OCI-LY3 (cell line): ENCODE measurements around the gene RNF38.
"Not testable (repeated sequence)": the region's sequence is repeated elsewhere in the genome, so short reads cannot be mapped to it uniquely, and the experiment has no call there.

Source experiments
- H2AFZ ChIP-seq: fragments of 200-600, 300-600 bp; shearing (Covaris generic); 2 replicates; pipeline ENCODE4 v1.6.0; 2014; ENCODE audit warnings: antibody characterized with exemption, low read depth, low read length
- H3K27ac ChIP-seq: fragments of 200-600, 300-600 bp; sonication (generic); 2 replicates; pipeline ENCODE4 v1.5.1; 2014; ENCODE audit warnings: mild to moderate bottlenecking, low read length, moderate library complexity, mixed read lengths
- H3K27me3 ChIP-seq: fragments of 200-600, 300-600 bp; sonication (generic); 2 replicates; pipeline ENCODE4 v1.6.1; 2014; ENCODE audit warnings: low read depth, low read length, mixed read lengths
- H3K36me3 ChIP-seq: fragments of 200-600, 300-600 bp; sonication (generic); replicated peaks from 2 replicates; pipeline ENCODE3; 2014; ENCODE audit warnings: low read depth, low read length, mixed read lengths
- H3K4me1 ChIP-seq: fragments of 300-600, 200-600 bp; sonication (generic); 2 replicates; pipeline ENCODE4 v1.6.1; 2014; ENCODE audit warnings: low read length, mixed read lengths
- H3K4me2 ChIP-seq: fragments of 200-600, 300-600 bp; sonication (generic); 2 replicates; pipeline ENCODE4 v1.6.1; 2014; ENCODE audit warnings: low read length, mixed read lengths
- H3K4me3 ChIP-seq: fragments of 300-600, 200-600 bp; sonication (generic); 2 replicates; pipeline ENCODE4 v1.5.1; 2014; ENCODE audit warnings: antibody characterized with exemption, mild to moderate bottlenecking, low read length, moderate library complexity
- H3K79me2 ChIP-seq: fragments of 300-600, 200-600 bp; shearing (Covaris generic); 2 replicates; pipeline ENCODE4 v1.6.1; 2014; ENCODE audit warnings: mild to moderate bottlenecking, low read length, mixed read lengths
- H3K9ac ChIP-seq: fragments of 300-600, 200-600 bp; shearing (Covaris generic); 2 replicates; pipeline ENCODE4 v1.6.0; 2014; ENCODE audit warnings: mild to moderate bottlenecking, low read length, moderate library complexity
- H3K9me3 ChIP-seq: fragments of 200-600, 300-600 bp; shearing (Covaris generic); 2 replicates; pipeline ENCODE4 v1.6.1; 2014; ENCODE audit warnings: low read length, mixed read lengths; ENCODE audit not compliant: insufficient read depth
- H4K20me1 ChIP-seq: fragments of 200-600, 300-600 bp; sonication (generic); 2 replicates; pipeline ENCODE4 v1.6.1; 2016; ENCODE audit warnings: low read length, mixed read lengths; ENCODE audit not compliant: insufficient read depth
- EZH2phosphoT487 ChIP-seq: fragments of 200-600 bp; shearing (Covaris generic); IDR thresholded peaks from 2 replicates; pipeline ENCODE4 v1.6.1; 2018; ENCODE audit warnings: antibody characterized with exemption, mixed run types, low read depth
- TF ChIP-seq, protein P1 (sequence below): fragments of 200-600, 300-600 bp; sonication (generic); IDR thresholded peaks from 2 replicates; pipeline ENCODE4 v1.5.1; 2014; ENCODE audit warnings: antibody characterized with exemption, low read length, low read depth

Gene RNF38

GRCh38 chr9:36399980-36400331, at the start of gene RNF38:
TSS of gene RNF38 (minus strand) at chr9:36400269. CDS start at chr9:36400108, 161 bp downstream.
- H4K20me1 ChIP-seq = peaks cover 26% of the 10 kb centered on the region
- H3K36me3 ChIP-seq = no peaks in the 10 kb centered on the region
- H3K9me3 ChIP-seq = no peaks in the 10 kb centered on the region
- peak within 1 kb of the TSS; percentile 81 for H3K4me3 ChIP-seq
- H3K27me3 ChIP-seq = no peaks in the 10 kb centered on the region
- TF ChIP-seq, protein P1, sequence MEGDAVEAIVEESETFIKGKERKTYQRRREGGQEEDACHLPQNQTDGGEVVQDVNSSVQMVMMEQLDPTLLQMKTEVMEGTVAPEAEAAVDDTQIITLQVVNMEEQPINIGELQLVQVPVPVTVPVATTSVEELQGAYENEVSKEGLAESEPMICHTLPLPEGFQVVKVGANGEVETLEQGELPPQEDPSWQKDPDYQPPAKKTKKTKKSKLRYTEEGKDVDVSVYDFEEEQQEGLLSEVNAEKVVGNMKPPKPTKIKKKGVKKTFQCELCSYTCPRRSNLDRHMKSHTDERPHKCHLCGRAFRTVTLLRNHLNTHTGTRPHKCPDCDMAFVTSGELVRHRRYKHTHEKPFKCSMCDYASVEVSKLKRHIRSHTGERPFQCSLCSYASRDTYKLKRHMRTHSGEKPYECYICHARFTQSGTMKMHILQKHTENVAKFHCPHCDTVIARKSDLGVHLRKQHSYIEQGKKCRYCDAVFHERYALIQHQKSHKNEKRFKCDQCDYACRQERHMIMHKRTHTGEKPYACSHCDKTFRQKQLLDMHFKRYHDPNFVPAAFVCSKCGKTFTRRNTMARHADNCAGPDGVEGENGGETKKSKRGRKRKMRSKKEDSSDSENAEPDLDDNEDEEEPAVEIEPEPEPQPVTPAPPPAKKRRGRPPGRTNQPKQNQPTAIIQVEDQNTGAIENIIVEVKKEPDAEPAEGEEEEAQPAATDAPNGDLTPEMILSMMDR = no peak
- no peak for TF ChIP-seq EZH2phosphoT487
- H3K4me2 ChIP-seq = peak within 1 kb of the TSS; percentile 92
- peaks cover 72% of the 10 kb centered on the region for H3K79me2 ChIP-seq
- peak within 1 kb of the TSS; percentile 74 for H3K27ac ChIP-seq
- H2AFZ ChIP-seq = peak within 1 kb of the TSS; percentile 43; the same call in 1 of the 2 replicates
- peak within 1 kb of the TSS; percentile 73 for H3K9ac ChIP-seq
- peaks cover 17% of the 10 kb centered on the region for H3K4me1 ChIP-seq

- peaks cover 34% of the 10 kb centered on the region for H4K20me1 ChIP-seq
- not testable (repeated sequence) for H3K36me3 ChIP-seq, H3K9ac ChIP-seq, H2AFZ ChIP-seq, H3K4me2 ChIP-seq, H3K4me3 ChIP-seq, H3K27ac ChIP-seq, H3K9me3 ChIP-seq, H3K27me3 ChIP-seq, H3K4me1 ChIP-seq
- H3K79me2 ChIP-seq = peaks cover 30% of the 10 kb centered on the region; the same call in 1 of the 2 replicates
Observed at GRCh38 chr9:36448555-36448954, 48.5 kb upstream of the RNF38 start.

DNA sequence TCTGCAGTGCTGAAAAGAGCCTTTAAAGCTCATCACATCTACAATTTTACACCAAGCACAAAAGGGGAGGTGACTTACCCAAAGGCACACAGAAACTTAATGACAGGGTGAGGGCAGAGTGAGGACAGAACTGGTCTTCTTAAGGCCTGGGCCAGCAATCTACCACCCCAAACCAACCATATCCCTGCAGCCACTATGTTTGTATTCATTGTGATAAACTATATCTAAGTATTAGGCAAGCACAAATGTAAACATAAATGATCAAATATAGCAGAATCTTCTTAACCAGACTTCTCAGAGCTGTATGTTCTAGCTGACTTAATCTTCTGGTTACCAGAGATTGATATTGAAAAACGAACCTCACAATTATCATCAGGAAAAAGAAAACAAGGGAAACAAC, 47.9 kb upstream of the RNF38 start:
- H3K4me2 ChIP-seq = no peak overlapping the region
- peaks cover 34% of the 10 kb centered on the region for H3K79me2 ChIP-seq
- H3K27me3 ChIP-seq = no peaks in the 10 kb centered on the region
- no peak overlapping the region for H3K4me3 ChIP-seq
- H3K36me3 ChIP-seq = no peaks in the 10 kb centered on the region
- TF ChIP-seq, protein P1 = no peak
- TF ChIP-seq EZH2phosphoT487 = no peak
- H3K9ac ChIP-seq = no peak overlapping the region
- H3K27ac ChIP-seq = no peak overlapping the region
- no peaks in the 10 kb centered on the region for H3K4me1 ChIP-seq
- H3K9me3 ChIP-seq = no peaks in the 10 kb centered on the region
- peaks cover 37% of the 10 kb centered on the region for H4K20me1 ChIP-seq
- H2AFZ ChIP-seq = no peak overlapping the region

DNA sequence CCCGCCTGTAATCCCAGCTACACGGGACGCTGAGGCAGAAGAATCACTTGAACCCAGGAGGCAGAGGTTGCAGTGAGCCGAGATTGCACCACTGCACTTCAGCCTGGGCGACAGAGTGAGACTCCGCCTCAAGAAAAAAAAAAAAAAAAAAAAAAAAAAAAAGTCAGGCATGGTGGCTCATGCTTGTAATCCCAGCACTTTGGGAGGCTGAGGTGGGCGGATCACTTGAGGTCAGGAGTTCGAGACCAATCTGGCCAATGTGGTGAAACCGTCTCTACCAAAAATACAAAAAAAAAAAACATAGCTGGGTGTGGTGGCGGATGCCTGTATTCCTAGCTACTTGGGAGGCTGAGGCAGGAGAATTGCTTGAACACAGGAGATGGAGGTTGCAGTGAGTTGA, 46.6 kb upstream of the RNF38 start:
- H3K4me3 ChIP-seq, H3K27ac ChIP-seq, H3K9ac ChIP-seq, H3K36me3 ChIP-seq, H3K4me2 ChIP-seq, H3K4me1 ChIP-seq, H3K9me3 ChIP-seq, H2AFZ ChIP-seq, H3K27me3 ChIP-seq: not testable (repeated sequence)
- Histone ChIP-seq H4K20me1 (peaks cover 42% of the 10 kb centered on the region), H3K79me2 (peaks cover 35% of the 10 kb centered on the region)

- Histone ChIP-seq H3K79me2 (peaks cover 36% of the 10 kb centered on the region), H2AFZ (no peak overlapping the region), H3K4me2 (no peak overlapping the region), H3K4me3 (no peak overlapping the region), H3K4me1 (no peaks in the 10 kb centered on the region), H3K27me3 (no peaks in the 10 kb centered on the region), H3K9ac (no peak overlapping the region), H3K36me3 (no peaks in the 10 kb centered on the region), H4K20me1 (peaks cover 44% of the 10 kb centered on the region), H3K27ac (no peak overlapping the region), H3K9me3 (no peaks in the 10 kb centered on the region)
- no peak for TF ChIP-seq EZH2phosphoT487
- TF ChIP-seq, protein P1 = no peak
Observed at GRCh38 chr9:36445800-36446361, 45.8 kb upstream of the RNF38 start.
